Stimulated activated CD4-positive, alpha-beta T cell treated with anti-CD3 and anti-CD28 coated beads, Interleukin-4, amount 100 ng/mL, for 48 hours (primary cell): Measurements from ENCODE around the gene SLC24A4.
"Not testable (repeated sequence)": the region's sequence is repeated elsewhere in the genome, so short reads cannot be mapped to it uniquely, and the experiment has no call there.

ENCODE experiments used
- DNase-seq, 2 donors: peaks; one replicate each; pipeline ENCODE4 v3.0.0-alpha.2; 2020; ENCODE audit warnings: low read depth in 2 of 2

The SLC24A4 gene

DNA sequence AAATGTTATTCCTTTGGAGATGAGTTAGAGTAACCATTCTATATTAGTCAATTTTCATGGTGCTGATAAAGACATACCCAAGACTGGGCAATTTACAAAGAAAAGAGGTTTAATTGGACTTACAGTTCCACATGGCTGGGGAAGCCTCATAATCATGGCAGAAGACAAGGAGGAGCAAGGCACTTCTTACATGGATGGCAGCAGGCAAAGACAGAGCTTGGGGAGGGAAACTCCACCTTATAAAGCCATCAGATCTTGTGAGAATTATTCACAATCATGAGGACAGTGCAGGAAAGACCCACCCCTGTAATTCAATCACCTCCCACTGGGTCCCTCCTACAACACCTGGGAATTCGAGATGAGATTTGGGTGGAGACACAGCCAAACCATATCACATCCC is 79.5 kb downstream of the SLC24A4 start:
- DNase-seq, result not testable (repeated sequence)

- DNase-seq, result no peak
These were observed 81.1 kb downstream of the SLC24A4 start for GRCh38 chr14:92404018-92404417.

- DNase-seq, result no peak
These were observed 81.5 kb downstream of the SLC24A4 start for GRCh38 chr14:92404421-92404820.

- no peak for DNase-seq
These were observed 82.0 kb downstream of the SLC24A4 start for GRCh38 chr14:92404938-92405337.

DNA sequence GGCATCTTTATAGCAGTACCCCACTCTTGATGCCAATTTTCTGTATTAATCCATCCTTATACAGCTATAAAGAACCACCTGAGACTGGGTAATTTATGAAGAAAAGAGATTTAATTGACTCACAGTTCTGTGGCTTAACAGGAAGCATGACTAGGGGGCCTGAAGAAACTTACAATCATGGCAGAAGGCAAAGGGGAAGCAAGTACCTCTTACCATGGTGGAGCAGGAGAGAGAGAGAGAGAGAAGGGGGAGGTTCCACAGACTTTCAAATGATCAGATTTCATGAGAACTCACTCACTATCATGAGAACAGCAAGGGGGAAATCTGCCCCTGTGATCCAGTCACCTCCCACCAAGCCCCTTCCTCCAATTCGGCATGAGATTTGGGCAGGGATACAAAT is 84.4 kb downstream of the SLC24A4 start:
- DNase-seq, result no peak

DNA sequence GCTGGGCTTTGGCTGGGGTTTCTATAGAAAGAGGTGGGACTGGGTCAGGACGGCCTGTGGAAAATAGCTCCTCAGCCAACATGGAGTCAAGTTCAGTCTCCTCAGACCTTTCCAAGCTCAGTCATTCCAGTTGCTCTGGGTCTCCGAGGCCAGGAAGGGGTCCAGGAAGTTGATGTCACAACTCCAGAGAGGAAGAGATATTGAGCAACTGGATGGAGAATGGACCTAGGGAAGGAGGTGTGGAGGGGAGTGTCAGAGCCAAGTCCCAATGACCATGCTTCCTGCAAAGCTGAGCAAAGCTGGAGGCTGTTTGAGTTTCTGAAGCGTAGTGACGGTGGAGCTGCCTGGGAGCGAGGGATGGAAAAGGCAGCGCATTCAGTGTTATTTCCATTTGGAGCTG is 86.1 kb downstream of the SLC24A4 start:
- no peak for DNase-seq

DNA sequence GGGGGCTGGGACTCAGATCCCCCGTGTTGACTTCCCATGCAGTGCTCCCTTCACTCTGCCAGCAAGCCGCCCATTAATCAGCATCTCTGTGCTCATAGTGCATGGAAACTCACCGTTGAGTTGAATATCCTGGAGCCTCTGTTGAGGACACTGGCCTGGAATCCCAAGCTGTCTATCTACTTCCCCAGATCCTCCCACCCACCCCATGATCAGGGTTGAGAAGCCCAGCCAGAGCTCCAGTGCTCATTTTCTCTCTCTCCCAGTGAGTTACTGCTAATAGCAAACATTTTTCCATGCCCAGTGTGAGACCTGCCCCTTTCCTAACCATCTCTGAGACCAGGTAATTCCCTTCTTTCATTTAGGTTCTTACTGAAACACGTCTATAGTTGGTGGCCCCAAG is 88.2 kb downstream of the SLC24A4 start:
- no peak for DNase-seq

- no peak for DNase-seq
These were observed 89.0 kb downstream of the SLC24A4 start for GRCh38 chr14:92411941-92412340.

DNA sequence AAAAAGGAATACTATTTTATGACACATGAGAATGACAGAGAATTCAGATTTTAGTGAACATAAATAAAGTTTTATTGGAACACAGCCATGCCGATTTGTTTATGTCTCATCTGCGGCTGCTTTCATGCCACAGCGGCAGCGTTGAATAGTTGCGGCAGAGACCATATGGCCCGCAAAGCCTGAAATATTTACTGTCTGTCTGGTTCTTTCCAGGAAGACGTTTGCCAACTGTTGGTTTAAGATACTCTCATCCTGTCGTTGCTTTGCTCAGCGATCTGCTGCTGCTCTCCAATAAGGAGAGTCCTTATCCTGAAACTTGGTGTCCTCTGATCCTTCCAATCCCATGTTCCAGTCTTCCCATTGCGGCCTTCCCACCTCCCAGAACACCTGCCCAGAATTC is 89.9 kb downstream of the SLC24A4 start:
- DNase-seq, result no peak

- DNase-seq, result no peak
These were observed 90.4 kb downstream of the SLC24A4 start for GRCh38 chr14:92413379-92413778.

- no peak for DNase-seq
These were observed 91.9 kb downstream of the SLC24A4 start for GRCh38 chr14:92414690-92415445.

DNA sequence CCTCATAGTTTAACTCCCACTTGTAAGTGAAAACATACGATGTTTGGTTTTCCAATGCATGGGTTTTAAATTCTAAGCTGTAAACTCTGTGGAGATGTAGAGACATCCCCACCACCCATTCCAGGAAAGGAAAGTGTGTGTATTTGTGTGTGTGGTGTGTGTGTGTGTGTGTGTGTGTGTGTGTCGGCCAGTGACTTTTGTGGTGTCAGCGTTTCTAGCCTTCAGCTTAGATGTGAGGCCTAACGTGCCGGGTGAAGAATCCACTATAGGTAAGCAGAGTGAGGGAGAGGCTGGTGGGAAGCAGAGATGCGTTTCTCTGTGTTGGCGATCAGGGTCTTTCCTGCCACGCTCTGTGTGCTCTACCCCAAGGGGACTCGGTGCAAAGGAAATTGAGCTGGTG is 93.0 kb downstream of the SLC24A4 start:
- no peak for DNase-seq

DNA sequence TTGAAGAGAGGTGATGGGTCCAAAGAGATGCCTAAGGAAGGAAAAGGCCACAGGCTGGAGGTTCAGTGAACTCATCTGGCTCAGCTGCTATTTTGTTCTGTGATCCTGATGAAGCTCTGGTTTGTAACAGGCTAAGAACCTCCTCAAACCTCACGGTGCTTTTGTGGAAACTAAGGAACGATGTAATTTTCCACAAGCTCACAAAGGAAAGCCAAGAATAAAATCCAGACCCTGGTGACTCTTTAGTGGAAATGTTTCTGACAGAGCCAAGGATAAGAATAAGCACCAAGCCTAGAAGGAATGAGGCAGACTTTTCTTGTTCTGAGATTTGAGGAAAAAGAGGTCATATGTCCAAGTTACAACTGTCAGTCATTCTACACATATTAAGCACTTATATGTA is 93.6 kb downstream of the SLC24A4 start:
- DNase-seq, result no peak

GRCh38 chr14:92417759-92418158 is 94.8 kb downstream of the SLC24A4 start:
- no peak for DNase-seq

- DNase-seq, result no peak
These were observed 98.8 kb downstream of the SLC24A4 start for GRCh38 chr14:92421751-92422150.

DNA sequence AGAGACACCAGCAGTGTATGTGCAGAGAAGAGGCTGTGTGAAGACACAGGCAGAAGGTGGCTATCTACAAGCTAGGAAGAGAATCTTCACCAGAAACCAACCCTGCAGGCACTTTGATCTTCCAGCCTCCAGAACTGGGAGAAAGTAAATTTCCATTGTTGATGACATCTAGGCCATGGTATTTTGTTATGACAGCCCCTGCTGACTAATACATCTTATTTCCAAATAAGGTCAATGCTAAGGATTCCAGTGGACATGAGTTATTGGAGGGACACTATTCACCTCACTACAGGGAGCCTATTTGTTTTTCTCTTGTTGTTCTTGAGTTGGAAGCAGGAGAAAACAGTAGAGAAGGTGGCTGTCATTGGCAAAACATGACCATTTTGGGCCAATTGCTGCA is 102.1 kb downstream of the SLC24A4 start:
- no peak for DNase-seq

GRCh38 chr14:92426237-92426636 is 103.3 kb downstream of the SLC24A4 start:
- DNase-seq, result no peak

GRCh38 chr14:92427096-92427495 is 104.1 kb downstream of the SLC24A4 start:
- DNase-seq, result no peak

DNA sequence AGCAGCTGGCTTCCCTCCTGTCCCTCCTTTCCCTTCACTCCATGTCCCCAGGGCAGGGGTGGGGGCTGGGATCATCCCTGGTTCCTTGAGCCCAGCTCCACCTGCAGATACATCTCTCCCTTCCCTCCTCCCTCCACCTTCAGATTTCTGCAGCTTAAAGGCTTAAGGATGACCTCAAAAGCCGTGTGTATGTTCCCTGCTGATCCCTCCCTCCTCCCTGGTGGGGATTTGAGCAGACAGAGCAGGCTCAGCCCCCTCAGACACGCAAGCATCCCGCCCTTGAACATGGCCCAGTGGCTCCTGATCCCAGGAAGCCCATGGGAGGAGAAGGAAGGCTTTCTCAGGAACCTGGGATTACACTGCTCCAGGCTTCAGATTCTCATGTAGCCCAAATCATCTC is 107.7 kb downstream of the SLC24A4 start:
- no peak for DNase-seq

DNA sequence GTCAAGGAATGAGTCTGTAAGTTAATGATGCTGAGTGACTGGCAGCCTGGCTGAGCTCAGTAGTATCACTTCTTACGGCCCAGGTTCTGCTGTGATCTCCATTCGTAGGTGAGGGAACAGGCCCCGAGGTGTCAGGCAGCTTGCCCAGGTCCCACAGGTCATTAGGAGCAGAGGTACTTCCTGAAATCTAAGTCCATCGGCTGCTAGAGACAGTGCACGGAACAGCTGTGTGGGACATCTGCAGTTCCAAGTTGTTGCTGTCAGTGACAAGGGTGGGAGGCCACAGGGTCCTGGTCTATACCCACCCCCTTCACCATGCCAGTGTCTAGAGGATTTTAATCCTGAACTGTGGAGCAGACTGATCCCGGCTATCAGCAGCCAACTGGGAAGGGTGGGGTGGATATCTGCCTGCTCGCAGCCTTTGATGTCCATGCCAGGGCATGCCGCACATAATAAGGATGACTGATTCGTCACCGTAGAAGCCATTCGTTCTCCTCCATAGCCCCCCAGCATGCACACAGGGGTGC is 108.3 kb downstream of the SLC24A4 start:
- no peak for DNase-seq

DNA sequence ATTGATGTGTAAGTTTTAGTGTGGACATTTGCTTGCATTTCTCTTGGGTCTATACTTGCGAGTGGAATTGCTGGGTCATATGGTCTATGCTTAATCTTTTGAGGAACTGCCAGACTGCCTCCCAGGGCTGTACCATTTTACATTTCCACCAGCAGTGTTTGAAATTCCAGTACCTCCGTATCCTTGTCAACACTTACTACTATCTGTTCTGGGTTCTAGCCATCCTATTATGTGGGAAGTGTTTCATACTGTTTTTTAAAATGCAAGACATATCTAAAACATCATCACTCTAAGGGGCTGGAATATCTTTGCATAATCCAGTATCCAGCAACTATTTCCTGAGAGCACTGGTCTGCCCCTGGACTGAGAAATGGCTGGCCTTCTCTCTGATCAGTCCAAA is 110.4 kb downstream of the SLC24A4 start:
- DNase-seq, result no peak

GRCh38 chr14:92435154-92435553 is 112.2 kb downstream of the SLC24A4 start:
- no peak for DNase-seq

GRCh38 chr14:92436115-92436776 is 113.3 kb downstream of the SLC24A4 start:
- no peak for DNase-seq
